HG03460 (cell line): ENCODE measurements around the gene PAFAH1B1.

ENCODE experiments used
- ATAC-seq: cut with Tn5 transposase; IDR thresholded peaks from one replicate; pipeline ENCODE4 v1.9.1; 2021; ENCODE audit not compliant: unreplicated experiment

The PAFAH1B1 gene

DNA sequence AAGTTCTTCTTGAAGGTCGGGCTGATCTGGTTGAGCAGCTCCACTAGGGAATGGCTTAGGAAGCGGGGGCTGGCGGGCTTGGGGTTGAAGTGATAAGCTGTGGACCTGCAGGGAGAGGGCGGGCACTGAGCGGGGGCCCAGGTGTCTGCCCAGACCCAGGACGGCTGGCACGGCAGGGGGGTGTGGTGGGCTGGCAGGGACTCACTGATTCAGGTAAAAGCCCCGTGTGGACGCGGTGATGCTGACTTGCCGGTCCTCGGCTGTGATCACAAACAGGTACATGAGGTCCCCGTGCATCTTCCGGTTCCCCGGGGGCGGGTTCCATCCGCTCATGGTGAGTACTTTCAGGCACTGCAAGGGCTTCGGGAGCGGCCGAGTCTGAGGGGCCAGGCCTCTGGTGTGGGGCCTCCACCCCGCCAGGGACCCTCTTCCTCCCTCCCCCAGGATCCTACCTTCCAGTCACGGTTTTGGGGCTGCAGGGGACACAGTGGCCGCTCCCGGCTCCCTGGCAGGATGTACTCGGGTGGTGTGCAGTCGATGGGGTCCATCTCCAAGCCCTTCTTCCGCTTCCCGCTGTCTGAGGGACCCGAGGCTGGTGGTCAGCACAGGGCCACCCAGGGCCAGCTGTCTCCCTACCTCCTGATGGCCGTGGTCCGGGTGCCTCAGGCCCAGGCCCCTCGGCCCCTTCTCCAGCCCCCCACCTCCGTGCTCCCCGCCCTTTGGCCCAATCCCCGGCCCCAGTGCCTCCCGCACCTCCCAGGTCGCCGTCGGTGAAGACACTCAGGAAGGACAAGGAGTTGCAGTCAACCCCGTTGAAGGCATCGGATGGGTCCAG lies 107.9 kb downstream of the PAFAH1B1 start:
- ATAC-seq: no peak

DNA sequence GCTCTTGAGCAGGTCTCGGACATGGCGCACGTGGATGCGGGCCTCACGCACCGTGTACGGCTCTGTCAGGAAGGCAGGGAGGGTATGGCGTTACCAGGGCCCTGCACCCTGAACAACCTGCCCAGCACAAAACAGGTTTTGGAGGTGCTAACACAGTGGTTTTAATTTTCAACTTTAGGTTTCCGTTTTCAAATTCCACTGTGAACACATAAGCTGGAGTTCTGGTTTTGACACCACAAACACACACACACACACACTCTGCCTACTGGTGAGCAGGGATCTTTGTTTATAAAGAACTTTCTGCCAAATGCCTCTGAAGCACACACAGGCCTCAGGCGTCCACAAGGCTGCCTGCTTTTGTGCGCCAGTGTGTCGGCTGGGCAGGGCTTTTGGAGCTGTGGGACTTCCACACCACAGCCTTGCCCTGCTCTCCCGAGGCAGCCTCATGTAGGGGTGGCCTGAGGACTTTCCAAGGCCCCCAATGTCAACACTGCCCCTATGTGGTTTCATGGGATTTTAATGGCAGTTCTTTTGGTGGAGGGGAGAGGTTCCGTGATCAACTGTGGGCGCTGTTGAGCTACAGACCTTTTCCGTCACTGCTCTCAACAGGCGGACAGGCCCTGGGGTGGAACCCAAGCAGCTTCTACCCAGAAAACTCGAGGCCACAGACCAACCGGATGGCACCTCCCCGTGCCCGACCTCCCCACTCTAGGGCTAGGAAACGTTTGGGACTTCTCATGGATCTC lies 108.7 kb downstream of the PAFAH1B1 start:
- ATAC-seq: no peak

DNA sequence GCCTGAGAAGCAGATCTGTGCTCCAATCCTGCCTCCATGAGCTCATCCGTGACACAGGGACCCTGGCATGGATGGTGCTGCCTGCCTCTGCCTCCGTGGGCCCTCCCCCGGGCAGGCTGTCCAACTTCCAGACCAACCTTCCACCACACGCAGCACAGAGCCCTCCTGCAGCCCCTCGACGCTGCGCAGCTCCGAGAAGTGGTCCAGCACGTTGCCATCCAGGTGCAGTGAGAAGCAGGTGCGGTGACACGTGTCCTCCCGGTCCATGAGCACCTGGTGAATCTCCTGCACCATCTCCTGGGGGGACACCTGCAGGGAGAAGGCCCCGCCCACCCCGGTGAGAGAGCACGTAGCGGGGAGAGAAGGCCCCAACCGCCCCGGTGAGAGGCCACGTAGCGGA lies 109.7 kb downstream of the PAFAH1B1 start:
- ATAC-seq: no peak

DNA sequence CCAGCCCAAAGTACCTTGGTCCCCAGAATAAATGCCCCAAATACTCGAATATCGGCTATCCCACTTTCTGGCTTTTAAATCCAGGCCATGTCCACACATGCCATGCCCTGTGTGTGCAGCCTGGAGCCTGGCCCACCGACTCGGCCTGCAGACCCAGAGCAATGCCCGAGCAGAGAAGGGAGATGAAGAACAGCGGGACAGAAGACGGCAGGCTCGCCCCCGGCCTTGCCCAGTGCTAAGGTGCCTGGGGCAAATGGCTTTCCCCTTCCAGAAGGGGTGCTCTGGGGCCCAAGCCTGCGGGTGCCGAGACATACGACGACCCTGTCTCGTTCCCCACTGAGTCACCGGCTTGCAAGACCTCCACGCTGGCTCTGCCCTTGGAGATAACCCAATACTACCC lies 110.2 kb downstream of the PAFAH1B1 start:
- no peak for ATAC-seq

DNA sequence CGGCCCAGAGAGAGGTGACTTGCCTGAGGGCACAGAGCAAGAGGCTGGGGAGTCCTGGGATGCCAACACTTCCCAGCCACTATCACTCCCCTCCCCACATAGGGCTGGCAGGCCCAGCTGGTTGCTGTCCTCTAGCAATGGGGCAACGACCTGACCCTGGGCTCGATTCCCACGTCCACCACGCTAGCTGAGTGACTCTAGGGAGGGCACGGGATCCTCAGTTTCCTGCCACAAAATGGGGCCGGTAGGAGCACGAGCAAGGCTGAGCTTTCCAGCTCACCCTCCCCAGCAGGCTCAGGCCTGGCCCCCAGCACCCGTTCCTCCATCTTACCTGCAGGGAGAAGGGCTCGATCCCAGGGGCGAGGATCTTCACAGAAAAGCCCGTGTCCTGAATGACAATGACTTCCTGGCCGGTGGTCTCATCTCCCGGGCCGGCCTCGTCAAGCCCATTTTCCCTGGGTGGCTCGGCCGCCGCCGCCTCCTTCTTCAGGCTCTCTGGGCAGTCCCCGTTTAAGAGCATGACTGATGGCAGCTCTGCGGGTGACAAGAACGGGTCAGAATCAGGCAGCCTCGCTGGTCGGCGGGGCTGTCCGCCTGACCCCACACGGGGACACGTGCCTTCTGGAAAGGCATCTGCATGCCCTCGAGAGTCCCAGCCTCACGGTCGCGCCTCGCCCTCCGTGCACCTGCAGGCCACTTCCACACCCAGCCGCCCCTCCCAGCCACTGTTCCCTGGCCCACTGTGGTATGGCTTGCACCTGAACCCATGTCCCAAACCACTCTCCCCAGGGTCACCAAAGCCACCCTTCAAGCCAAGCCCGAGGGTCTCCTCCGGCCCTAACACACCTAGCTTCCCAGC lies 110.8 kb downstream of the PAFAH1B1 start:
- ATAC-seq: no peak

DNA sequence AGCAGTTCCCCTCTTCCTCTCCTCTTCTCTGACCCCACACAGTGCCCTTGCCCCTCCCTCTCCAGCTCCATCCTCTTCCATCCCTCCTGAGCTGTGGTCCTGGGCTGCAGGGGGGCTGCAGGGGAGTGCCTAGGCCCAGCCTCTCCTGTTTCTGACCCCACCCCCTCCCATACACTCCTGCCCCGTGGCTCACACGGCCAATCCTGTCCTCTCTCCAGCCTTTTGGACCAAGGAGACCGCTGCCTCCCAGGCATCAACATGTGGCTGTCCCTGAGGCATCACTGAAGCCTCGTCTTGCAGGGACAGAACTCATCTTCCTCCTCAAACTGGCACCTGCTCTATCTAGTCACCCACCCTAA lies 111.4 kb downstream of the PAFAH1B1 start:
- no peak for ATAC-seq

DNA sequence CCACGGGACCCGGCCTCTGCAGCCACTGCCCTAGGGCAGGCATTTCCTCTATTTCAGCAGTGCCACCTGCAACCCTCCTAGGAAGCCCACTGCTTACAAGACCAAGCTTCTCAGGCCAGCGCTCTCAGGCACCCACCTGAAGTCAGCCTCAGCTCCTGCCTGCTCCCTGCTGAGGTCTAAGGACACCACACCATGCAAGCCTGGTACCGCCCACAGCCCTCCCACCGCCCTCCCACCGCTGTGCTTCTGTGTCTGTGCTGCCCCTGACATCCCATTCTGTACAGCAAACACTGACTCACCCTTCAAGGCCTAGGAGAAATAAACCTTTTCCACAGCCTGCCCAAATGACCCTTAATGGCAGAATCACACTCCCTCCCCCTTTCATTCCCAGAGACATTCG lies 111.8 kb downstream of the PAFAH1B1 start:
- no peak for ATAC-seq

DNA sequence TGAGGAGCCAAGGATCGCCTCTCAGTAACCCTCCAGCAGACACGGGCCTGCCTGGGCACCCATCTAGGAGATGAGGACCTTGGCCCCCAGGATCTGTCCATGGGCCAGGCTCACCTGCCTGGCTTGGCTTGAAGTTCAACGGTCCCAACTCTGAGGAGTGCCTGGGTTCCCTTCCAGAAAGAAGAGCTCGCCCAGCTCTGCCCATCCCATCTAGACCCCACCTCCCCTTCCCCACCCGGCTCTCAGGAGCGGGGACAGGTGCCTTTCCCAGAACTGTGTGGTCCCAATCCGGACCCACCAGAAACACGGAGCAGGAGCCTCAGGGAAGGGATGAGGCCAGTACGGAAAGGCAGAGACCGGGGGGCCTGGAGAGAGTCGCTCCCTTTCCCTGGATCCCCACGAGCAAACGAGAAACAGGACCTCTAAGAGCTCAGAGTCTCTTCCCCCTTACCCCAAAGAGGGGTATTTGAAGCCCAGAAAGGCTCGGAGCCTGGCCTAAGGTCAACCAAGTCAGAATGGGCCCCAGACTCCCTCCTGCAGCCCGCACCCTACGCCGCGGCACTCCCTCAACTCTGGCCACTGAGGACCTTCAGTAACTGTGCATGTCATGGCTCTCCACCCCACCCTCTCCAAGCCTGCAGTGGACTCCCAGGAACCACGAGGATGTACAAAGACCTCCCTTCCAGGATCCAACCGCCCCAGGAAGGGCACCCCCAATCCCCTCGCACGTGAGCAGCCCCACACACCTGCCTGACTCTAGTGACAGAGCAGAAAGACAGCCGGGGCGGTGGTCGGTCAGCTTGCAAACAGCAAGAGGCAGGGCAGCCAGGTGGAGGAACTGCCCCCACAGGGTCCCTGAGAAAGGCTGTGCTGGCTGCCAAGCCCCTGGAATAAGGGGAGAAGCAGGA lies 112.7 kb downstream of the PAFAH1B1 start:
- no peak for ATAC-seq

DNA sequence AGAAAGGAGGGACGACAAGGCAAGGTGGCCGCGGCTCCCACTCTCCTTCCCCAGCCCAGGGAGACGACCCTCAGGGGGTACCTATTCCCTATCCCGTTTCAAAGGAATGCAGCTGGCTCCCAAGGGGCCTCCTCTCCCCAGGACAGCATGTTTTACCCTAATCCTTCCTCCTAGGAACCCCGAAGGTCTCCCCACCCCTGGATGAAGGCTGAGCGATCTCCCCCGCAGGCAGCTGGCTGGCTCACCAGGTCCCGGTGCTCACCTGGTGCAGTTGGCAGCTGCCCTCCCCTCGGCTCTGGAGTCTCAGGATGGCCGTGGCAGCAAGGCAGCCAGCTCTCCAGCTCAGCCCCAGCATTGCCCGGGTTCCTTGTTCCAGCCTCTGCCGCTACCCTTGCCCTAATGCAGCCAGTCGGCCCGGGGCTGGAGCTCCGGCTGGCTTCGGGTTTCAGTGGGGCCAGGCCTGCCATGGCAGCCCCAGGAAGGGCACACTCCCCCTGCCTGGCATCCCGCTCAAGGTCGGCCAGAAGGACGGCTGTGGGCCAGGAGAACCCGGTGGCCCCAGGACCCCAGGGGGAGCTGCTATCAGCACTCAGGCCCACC lies 113.6 kb downstream of the PAFAH1B1 start:
- ATAC-seq: no peak

DNA sequence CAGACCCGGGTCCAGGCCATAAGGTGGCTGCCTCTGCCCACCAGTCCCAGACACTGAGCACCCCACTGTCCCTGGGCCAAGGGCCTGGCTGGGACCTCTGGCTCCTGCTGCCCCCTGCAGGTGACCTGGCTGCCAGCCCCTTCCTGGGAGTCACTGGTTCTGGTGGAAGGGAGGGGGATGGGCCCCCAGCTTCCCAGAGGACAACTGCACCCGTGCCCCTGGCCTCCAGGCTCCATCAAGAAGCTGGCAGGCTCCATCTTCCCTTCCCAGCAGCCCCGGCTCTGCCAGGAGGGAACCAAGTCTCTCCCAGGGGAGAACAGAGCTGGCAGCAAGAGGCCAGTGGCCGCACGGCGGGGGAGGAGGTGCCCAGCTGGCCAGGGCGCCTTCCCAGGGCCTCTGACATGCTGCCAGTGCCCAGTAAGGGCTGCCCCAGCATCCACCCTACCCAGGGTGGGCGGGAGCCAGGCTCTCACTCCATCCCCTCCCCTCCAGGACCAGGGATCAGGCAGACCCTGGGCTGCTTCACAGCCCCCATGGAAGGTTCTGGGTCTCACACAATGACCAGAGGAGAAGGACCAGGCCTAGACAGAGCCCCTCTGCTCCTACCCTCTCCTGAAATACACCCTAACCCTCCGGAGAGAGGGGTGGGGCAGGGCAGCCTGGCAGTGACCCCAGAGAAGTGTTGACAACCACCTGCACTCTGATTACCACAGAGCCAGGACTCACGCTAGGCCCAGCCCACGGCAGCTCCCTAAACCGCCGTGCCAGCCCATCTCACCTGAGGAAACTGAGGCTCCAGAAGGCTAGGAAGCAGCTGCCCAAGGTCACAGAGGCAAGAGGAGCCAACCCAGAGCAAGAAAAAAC lies 114.5 kb downstream of the PAFAH1B1 start:
- ATAC-seq: no peak

DNA sequence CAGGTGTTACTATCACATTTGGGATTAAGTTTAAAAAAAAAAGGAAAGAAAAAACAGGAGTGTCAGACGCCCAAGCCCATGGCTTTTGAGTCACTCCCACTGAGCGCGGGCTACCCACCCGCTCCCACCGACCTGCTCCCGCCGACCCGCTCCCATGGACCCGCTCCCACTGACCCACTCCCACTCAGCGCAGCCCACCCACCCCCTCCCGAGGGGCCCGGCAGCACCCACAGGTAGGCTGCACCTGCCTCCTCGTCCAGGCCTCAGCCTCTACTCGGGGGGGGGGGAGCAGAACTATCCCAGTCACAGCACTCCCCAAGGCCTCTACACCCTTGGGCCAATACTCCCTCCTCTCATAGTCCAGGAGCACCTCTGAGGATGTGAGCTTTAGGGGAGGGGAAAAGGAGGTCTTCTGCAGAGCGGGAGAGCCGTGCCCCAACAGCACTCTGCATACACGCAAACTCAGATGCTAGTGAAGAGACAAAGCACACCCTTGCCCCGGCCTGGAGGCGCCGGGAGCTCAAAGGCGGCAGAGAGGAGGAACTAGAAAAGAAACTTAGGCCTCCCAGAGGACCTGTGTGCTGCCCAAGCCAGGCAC lies 115.2 kb downstream of the PAFAH1B1 start:
- no peak for ATAC-seq

DNA sequence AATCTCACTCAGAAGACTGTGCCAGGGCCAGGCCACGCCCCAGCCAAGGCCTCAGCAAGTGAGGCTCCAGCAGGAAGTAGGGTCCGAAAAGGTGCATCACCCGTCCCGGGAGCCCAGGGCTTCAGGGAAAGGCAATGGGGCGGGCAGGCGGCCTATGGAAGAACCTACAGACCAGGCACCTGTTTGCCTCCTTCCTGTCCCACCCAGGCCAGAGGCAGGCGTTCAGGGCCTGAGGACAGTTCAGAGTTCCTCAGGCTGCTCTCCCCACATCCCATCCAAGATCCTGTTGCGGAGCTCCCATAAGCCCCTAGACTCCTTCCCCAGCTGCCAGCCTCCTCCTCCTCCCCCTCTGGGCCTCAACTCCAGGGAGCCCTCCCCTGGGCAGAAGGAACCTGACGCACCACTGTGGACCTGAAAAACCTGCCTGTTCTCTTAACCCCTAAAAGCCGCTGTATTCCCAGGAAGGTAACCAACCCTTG lies 115.8 kb downstream of the PAFAH1B1 start:
- no peak for ATAC-seq

DNA sequence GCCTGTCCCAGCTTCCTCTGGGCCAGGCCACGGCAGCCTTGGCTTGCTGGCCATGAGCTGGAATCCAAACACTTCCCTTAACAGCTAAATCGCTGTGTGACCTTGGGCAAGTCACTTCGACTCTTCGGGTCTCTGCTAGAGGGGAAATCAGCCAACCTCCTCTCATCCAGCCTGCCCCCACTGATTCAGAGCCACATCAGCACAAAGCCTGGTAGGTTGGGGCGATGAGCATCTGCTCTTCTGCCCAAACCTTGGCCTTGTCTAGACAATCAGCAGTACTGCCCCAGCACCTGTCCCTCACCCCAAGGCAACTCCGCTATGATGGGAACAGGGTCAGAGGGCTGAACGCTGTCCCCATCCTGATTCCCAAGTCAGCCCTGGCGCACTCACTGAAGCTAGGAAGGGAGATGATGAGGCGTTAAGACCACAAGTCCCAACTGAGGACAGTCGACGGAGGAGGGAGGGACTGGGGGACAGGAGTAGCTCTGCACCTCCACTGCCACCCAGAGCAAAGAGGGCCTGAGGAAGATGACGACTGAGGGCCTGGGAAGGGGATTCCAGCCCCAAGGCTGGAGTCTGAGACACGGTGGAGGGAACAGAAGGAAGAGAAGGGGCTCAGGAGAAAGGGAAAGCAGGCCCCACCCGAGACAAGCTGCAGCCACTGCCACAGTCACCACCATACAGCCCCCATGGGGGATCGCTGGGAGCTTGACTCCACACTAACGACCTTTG lies 116.8 kb downstream of the PAFAH1B1 start:
- no peak for ATAC-seq

DNA sequence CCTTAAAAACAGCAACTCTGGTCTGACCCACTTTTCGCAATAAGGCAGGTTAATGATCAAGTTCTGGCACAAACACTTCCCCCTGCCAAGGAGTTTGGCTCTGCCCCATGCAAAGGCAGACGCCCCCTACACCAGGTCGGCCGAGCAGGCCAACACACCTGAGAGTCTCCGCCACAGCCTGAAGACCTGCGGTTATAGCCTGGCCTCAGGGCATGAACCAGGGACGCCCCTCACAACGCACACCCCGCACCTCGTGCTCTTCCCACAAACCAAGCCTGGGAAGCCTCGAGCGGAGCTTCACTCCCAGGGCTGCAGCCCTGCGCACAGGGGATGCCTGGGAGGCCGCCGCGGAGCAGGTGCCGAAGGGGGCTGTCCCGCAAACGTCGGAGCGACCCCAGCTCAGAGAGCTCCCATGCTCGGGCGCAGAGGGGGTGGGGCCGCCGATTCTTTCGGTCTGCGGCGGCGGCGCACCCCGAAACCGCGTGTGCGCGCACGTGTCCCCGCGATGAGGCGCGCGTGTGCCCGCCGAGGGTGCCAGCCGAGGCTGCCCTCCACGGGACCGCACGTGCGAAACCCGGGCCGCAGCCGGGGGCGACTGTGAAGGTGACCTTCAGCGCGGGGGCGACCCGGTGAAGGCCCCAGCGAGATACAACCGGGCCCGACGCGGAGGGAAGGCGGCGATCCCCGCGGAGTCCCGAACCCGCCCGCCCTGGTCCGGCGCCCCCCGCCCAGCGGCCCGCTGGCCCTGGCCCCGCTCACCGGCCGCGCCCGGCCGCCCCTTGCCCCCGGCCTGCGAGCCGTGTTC lies 117.6 kb downstream of the PAFAH1B1 start:
- no peak for ATAC-seq

DNA sequence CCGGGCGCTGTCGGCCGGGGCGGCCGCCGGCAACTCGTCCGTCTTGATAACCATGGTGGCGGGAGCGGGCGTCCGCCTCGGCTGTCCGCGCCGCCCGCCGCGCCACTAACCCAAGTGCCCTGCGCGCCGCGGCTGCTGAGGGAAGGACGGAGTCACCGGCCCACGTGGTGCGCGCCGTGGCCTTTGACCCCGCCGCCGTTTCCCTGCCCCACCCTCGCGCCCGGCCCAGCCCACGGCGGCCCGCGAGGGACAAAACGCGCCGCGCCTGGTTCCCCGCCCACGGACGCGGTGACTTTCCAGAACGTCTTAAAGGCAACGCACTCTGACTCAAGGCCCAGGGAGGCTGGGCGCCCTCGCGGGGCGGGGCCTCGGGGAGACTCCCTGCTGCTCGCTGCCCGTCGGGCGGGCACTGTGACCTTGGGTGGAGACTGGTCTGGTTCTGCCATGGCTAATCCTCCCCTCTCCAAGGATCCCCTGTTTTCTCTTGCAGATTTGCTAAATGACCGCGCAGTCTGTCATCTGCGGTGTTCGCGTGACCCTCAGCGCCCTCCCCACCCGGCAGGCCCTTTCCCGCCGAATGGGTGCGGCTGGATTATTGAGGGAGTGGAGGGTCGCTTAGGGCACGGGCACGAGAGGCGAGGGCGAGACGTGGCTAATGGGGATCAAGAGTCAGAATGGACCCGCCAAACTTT lies 118.3 kb downstream of the PAFAH1B1 start, which contains the start of gene CLUH:
TSS of gene CLUH (minus strand) at position 157 of the 692 bp plus-strand sequence. CDS start at position 54, 103 bp downstream.
- ATAC-seq: peak; percentile 67

DNA sequence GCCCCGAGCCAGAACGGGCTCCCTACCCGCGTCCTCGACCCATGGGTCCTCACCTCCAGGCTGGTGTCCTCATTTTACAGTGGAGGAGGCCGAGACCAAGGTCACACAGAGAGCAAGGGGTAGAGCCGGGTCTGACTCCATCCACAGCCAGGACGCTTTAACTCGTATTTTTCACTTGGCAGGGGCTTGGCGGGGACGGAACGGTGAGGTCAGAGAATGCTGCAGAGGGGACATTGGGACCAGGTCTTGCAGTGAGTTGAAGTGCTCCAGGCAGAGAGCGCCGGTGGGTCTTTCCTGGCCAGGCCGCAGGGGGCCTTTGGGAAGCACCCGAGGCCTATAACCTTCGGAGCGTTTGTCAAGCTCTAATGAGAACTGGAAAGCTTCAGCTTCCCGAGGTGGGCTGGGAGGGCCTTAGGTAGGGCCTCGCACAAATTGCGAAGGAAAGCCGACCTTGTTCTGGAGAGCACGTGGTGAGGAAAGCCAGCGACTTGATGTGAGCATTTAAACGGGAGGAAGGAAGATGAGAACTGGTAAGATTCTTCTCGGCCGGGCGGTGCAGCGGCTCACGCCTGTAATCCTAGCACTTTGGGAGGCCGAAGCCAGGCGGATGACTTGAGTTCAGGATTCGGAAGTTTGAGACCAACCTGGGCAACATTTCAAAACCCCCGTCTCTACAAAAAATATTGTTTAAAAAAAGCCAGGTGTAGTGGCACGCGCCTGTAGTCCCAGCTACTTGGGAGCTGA lies 119.0 kb downstream of the PAFAH1B1 start:
- no peak for ATAC-seq
